Activated T-helper 2 cell treated with anti-CD3 and anti-CD28 coated beads, Interferon-gamma antibody, Interleukin-2, Interleukin-4, amounts not matched to agents 10 μg/mL and 5 μg/mL and 100 μg/mL, durations not matched to agents 14 hours and 24 hours and 36 hours (primary cell): ENCODE measurements around the gene PTPRCAP. TPM values are rescaled to one million over a fixed set of nuclear protein-coding genes. Genes with fewer than 3 reads are reported as not detected.
"Not testable (repeated sequence)": the region's sequence is repeated elsewhere in the genome, so short reads cannot be mapped to it uniquely, and the experiment has no call there.

Experiments
- DNase-seq: peaks from one replicate; pipeline ENCODE4 v3.0.0; 2021; ENCODE audit warnings: low spot score
- H3K27ac Mint-ChIP-seq: one replicate; pipeline ENCODE4 v1.8.0; 2021; ENCODE audit warnings: mixed read lengths
- H3K27me3 Mint-ChIP-seq: one replicate; pipeline ENCODE4 v1.8.0; 2021; ENCODE audit warnings: low read depth, mixed read lengths
- H3K36me3 Mint-ChIP-seq: one replicate; pipeline ENCODE4 v1.8.0; 2021; ENCODE audit warnings: low read depth, mixed read lengths
- H3K4me1 Mint-ChIP-seq: one replicate; pipeline ENCODE4 v1.8.0; 2021; ENCODE audit warnings: low read depth, mixed read lengths
- H3K4me3 Mint-ChIP-seq: one replicate; pipeline ENCODE4 v1.8.0; 2021; ENCODE audit warnings: low read depth, mild to moderate bottlenecking, moderate library complexity, mixed read lengths
- H3K9me3 Mint-ChIP-seq: one replicate; pipeline ENCODE4 v1.8.0; 2021; ENCODE audit warnings: mixed read lengths
- intact Hi-C: fragments of 100-400 bp; cut with micrococcal nuclease; formaldehyde crosslinking; loops from one replicate; pipeline ENCODE4 v1.15.1; 2023
- total RNA-seq: library from RNA; stranded (reverse); gene quantifications from 2 replicates; pipeline ENCODE4 v1.2.3, GENCODE V29; 2022

Gene PTPRCAP
- total RNA-seq = 89.8 and 94.4 TPM in 2 replicates

- peak; percentile 69 for DNase-seq
- Mint-ChIP-seq H3K27me3 (no peaks in the 10 kb centered on the region), H3K9me3 (no peaks in the 10 kb centered on the region), H3K27ac (peak within 1 kb of the TSS; percentile 95), H3K36me3 (peaks cover 53% of the 10 kb centered on the region), H3K4me3 (peak within 1 kb of the TSS; percentile 94), H3K4me1 (peaks cover 35% of the 10 kb centered on the region)
- intact Hi-C loops = no loop called here
Measured at GRCh38 chr11:67437082-67437808, at the start of gene PTPRCAP. TSS of gene PTPRCAP (minus strand) at chr11:67437682. CDS start at chr11:67437619, 63 bp downstream.

GRCh38 chr11:67486481-67487195 is 49.2 kb upstream of the PTPRCAP start:
- no peak for DNase-seq
- intact Hi-C loops = loop anchor here (2.0 to 10.0 kb wide), 3 partner anchors 84 to 222 kb away; no protein-coding TSS in a partner anchor
- Mint-ChIP-seq H3K4me1 (peaks cover 54% of the 10 kb centered on the region), H3K27ac (peak overlapping the region; percentile 99), H3K27me3 (no peaks in the 10 kb centered on the region), H3K36me3 (peaks cover 57% of the 10 kb centered on the region), H3K4me3 (peak overlapping the region; percentile 68), H3K9me3 (no peaks in the 10 kb centered on the region)

- intact Hi-C loops = loop anchor here (2.0 to 10.0 kb wide), 4 partner anchors 47 to 221 kb away; no protein-coding TSS in a partner anchor
- H3K4me3 Mint-ChIP-seq = peak overlapping the region; percentile 68
- H3K9me3 Mint-ChIP-seq, H3K27me3 Mint-ChIP-seq: not testable (repeated sequence)
- peak overlapping the region; percentile 99 for H3K27ac Mint-ChIP-seq
- H3K4me1 Mint-ChIP-seq = peaks cover 54% of the 10 kb centered on the region
- H3K36me3 Mint-ChIP-seq = peaks cover 54% of the 10 kb centered on the region
- DNase-seq = peak; percentile 56
Measured at GRCh38 chr11:67485873-67486361, 48.4 kb upstream of the PTPRCAP start.

GRCh38 chr11:67484847-67485311 is 47.4 kb upstream of the PTPRCAP start:
- H3K27me3 Mint-ChIP-seq = no peaks in the 10 kb centered on the region
- peak; percentile 61 for DNase-seq
- H3K9me3 Mint-ChIP-seq = no peaks in the 10 kb centered on the region
- peak overlapping the region; percentile 83 for H3K4me3 Mint-ChIP-seq
- H3K27ac Mint-ChIP-seq = peak overlapping the region; percentile 99
- intact Hi-C loops = loop anchor here (1.0 to 10.0 kb wide), 5 partner anchors 21 to 198 kb away; partner anchors contain the start of genes ANKRD13D and POLD4
- peaks cover 54% of the 10 kb centered on the region for H3K4me1 Mint-ChIP-seq
- peaks cover 48% of the 10 kb centered on the region for H3K36me3 Mint-ChIP-seq

- Mint-ChIP-seq H3K4me3 (peak overlapping the region; percentile 83), H3K4me1 (peaks cover 50% of the 10 kb centered on the region), H3K9me3 (no peaks in the 10 kb centered on the region), H3K27me3 (no peaks in the 10 kb centered on the region), H3K36me3 (peaks cover 42% of the 10 kb centered on the region), H3K27ac (peak overlapping the region; percentile 99)
- DNase-seq = peak; percentile 59
- intact Hi-C loops = loop anchor here (1.0 to 10.0 kb wide), 6 partner anchors 15 to 197 kb away; partner anchors contain the start of genes ANKRD13D, POLD4 and TMEM134
Measured at GRCh38 chr11:67483831-67484665, 46.6 kb upstream of the PTPRCAP start.

GRCh38 chr11:67482827-67483798 is 45.6 kb upstream of the PTPRCAP start, which contains the start of gene AIP:
TSS of gene AIP (plus strand) at chr11:67483026. CDS start at chr11:67483159, 133 bp downstream.
- Mint-ChIP-seq H3K36me3 (peaks cover 33% of the 10 kb centered on the region), H3K4me3 (peak within 1 kb of the TSS; percentile 83), H3K4me1 (peaks cover 42% of the 10 kb centered on the region), H3K27ac (peak within 1 kb of the TSS; percentile 99), H3K9me3 (no peaks in the 10 kb centered on the region), H3K27me3 (no peaks in the 10 kb centered on the region)
- intact Hi-C loops = loop anchor here (1.0 to 10.0 kb wide), 4 partner anchors 14 to 196 kb away; partner anchors contain the start of genes ANKRD13D, POLD4 and TMEM134
- peak; percentile 98 for DNase-seq

GRCh38 chr11:67482275-67482826 is 44.9 kb upstream of the PTPRCAP start:
- intact Hi-C loops = loop anchor here (5.0 to 10.0 kb wide), 3 partner anchors 130 to 195 kb away; partner anchors contain the start of genes ANKRD13D and POLD4
- Mint-ChIP-seq H3K27me3 (no peaks in the 10 kb centered on the region), H3K4me3 (peak overlapping the region; percentile 83), H3K9me3 (no peaks in the 10 kb centered on the region), H3K36me3 (peaks cover 26% of the 10 kb centered on the region), H3K27ac (peak overlapping the region; percentile 99), H3K4me1 (peaks cover 35% of the 10 kb centered on the region)
- DNase-seq = no peak

- H3K4me1 Mint-ChIP-seq, H3K27me3 Mint-ChIP-seq, DNase-seq, intact Hi-C loops, H3K27ac Mint-ChIP-seq, H3K4me3 Mint-ChIP-seq, H3K9me3 Mint-ChIP-seq, H3K36me3 Mint-ChIP-seq: not testable (repeated sequence)
Measured at GRCh38 chr11:67477344-67478050, 40.0 kb upstream of the PTPRCAP start.

- intact Hi-C loops, H3K4me3 Mint-ChIP-seq, H3K36me3 Mint-ChIP-seq, H3K4me1 Mint-ChIP-seq, H3K27ac Mint-ChIP-seq, DNase-seq, H3K27me3 Mint-ChIP-seq, H3K9me3 Mint-ChIP-seq: not testable (repeated sequence)
Measured at GRCh38 chr11:67476692-67477091, 39.2 kb upstream of the PTPRCAP start.

- Mint-ChIP-seq H3K4me1 (peaks cover 6% of the 10 kb centered on the region), H3K27ac (no peak overlapping the region), H3K9me3 (no peaks in the 10 kb centered on the region), H3K27me3 (peaks cover 2% of the 10 kb centered on the region), H3K4me3 (no peak overlapping the region), H3K36me3 (no peaks in the 10 kb centered on the region)
- no peak for DNase-seq
- intact Hi-C loops = no loop called here
Measured at GRCh38 chr11:67472882-67473281, 35.4 kb upstream of the PTPRCAP start.
